IPS-18c (cell line): ENCODE data around the gene CBX5.
"Not testable (repeated sequence)": the region's sequence is repeated elsewhere in the genome, so short reads cannot be mapped to it uniquely, and the experiment has no call there.

Source experiments
- H3K4me3 ChIP-seq: 2 replicates; pipeline ENCODE4 v1.7.0; 2013; ENCODE audit warnings: low read depth, mild to moderate bottlenecking, low read length, moderate library complexity; ENCODE audit not compliant: insufficient read depth
- H3K9me3 ChIP-seq: one replicate; pipeline ENCODE4 v1.6.1; 2013; ENCODE audit warnings: mild to moderate bottlenecking, low read length, moderate library complexity; ENCODE audit not compliant: control insufficient read depth, insufficient read depth

Gene CBX5

GRCh38 chr12:54196396-54196795 lies 83.5 kb downstream of the CBX5 start:
- H3K9me3 ChIP-seq: no peaks in the 10 kb centered on the region
- no peak overlapping the region for H3K4me3 ChIP-seq

- H3K4me3 ChIP-seq: no peak overlapping the region
These were observed 84.1 kb downstream of the CBX5 start for GRCh38 chr12:54195737-54196347.

GRCh38 chr12:54195080-54195736 lies 84.7 kb downstream of the CBX5 start:
- no peaks in the 10 kb centered on the region for H3K9me3 ChIP-seq
- H3K4me3 ChIP-seq: no peak overlapping the region

More at GRCh38 chr12:54195737-54196347, 84.1 kb downstream of the CBX5 start:
- no peaks in the 10 kb centered on the region for H3K9me3 ChIP-seq

- not testable (repeated sequence) for H3K4me3 ChIP-seq, H3K9me3 ChIP-seq
These were observed 85.3 kb downstream of the CBX5 start for GRCh38 chr12:54194611-54195010.

GRCh38 chr12:54193434-54193833 lies 86.5 kb downstream of the CBX5 start:
- no peak overlapping the region for H3K4me3 ChIP-seq
- no peaks in the 10 kb centered on the region for H3K9me3 ChIP-seq

GRCh38 chr12:54191550-54192022 lies 88.3 kb downstream of the CBX5 start:
- Histone ChIP-seq H3K4me3 (no peak overlapping the region), H3K9me3 (no peaks in the 10 kb centered on the region)

- Histone ChIP-seq H3K4me3 (no peak overlapping the region), H3K9me3 (no peaks in the 10 kb centered on the region)
These were observed 88.8 kb downstream of the CBX5 start for GRCh38 chr12:54191126-54191525.

- H3K9me3 ChIP-seq: no peaks in the 10 kb centered on the region
- no peak overlapping the region for H3K4me3 ChIP-seq
These were observed 90.8 kb downstream of the CBX5 start for GRCh38 chr12:54189198-54189539.

GRCh38 chr12:54187075-54187474 lies 92.8 kb downstream of the CBX5 start:
- Histone ChIP-seq H3K9me3 (no peaks in the 10 kb centered on the region), H3K4me3 (no peak overlapping the region)

GRCh38 chr12:54185919-54186318 lies 94.0 kb downstream of the CBX5 start:
- Histone ChIP-seq H3K4me3 (no peak overlapping the region), H3K9me3 (no peaks in the 10 kb centered on the region)

GRCh38 chr12:54185297-54185696 lies 94.6 kb downstream of the CBX5 start:
- H3K4me3 ChIP-seq, H3K9me3 ChIP-seq: not testable (repeated sequence)

- H3K4me3 ChIP-seq: no peak overlapping the region
These were observed 95.7 kb downstream of the CBX5 start for GRCh38 chr12:54184024-54184805.

GRCh38 chr12:54182981-54183380 lies 96.9 kb downstream of the CBX5 start:
- H3K9me3 ChIP-seq: no peaks in the 10 kb centered on the region
- no peak overlapping the region for H3K4me3 ChIP-seq

More at GRCh38 chr12:54184024-54184805, 95.7 kb downstream of the CBX5 start:
- H3K9me3 ChIP-seq: no peaks in the 10 kb centered on the region

GRCh38 chr12:54182086-54182485 lies 97.8 kb downstream of the CBX5 start:
- Histone ChIP-seq H3K9me3 (no peaks in the 10 kb centered on the region), H3K4me3 (no peak overlapping the region)
